Embryonic facial prominence (tissue), 1 donor: ENCODE measurements around the gene SCN9A.
"Not testable (repeated sequence)": the region's sequence is repeated elsewhere in the genome, so short reads cannot be mapped to it uniquely, and the experiment has no call there.

Experiments used
- DNase-seq: peaks from one replicate; pipeline ENCODE4 v3.0.0-alpha.2; 2016; ENCODE audit errors: extremely low spot score

Gene SCN9A

DNA sequence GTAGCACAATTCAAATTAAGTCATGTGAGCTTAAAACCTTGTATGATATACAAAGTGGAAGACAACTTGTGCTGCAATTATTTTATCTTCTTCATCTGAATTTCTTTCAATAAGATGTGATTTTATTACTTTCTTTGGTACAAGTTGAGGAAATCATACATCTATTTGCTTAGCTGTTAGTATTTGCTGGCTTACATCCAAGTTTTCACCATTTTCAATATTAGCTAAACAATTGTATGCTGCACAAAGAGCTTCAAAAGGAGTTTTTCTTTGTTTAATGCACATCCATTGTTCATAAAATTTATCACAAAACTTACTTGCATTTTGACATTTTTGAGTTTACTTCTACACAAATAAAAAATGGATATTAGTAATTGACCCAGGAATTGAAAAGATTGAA lies 40.9 kb downstream of the SCN9A start:
- no peak for DNase-seq

DNA sequence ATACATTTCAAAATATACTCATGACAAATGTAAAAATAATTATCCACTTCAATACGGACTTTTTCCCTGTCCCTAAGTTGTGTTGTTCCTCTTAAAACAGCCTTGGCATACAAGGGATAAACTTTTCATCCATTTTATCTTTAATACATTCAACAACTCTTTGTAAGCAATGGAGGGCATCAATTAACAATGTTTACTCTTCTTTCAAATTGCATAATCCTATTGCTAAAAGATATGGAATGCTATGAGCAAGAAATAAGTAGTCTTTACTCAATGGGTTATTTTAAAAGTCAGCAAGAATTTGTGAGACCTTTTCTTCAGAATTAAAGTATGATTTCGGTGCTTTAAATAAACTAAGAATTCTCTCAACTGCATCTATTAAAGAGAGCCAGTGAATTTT lies 41.9 kb downstream of the SCN9A start:
- no peak for DNase-seq

DNA sequence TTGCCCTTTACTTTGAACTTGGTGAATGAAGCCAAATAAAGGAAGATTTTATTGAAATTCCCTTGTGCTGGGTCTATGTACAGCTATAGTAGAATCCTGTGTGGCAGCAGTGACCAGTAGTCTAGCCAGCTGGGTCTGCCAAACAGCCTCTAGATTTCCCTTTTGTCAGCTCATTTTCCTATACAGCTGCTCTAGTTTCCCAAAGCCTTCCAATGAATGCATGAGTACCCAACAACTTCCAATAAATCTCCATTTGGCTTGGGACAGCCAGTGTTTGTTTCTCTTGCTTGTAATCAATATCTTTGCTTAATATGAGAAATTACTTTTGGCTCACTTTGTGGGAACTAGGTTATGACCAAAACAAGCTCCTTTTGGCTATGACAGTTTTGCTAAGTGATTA lies 43.6 kb downstream of the SCN9A start:
- DNase-seq = no peak

DNA sequence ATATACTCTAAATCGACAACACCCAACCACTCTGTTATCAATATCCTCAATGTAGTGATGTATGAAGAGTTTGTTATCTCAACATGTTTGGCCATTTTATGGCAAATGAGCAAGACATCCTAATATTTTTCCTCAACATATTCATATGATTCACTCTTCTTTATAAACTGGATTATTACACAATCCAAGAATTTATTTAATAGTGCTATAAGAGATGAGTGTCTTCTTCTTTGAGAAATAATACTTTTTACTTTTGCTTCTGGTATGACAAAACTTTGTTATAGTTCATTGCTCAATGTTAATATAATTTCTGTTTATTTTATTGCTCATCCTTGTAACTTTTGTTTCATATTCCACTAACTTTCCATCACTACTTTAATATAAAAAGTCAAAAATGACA lies 44.3 kb downstream of the SCN9A start:
- no peak for DNase-seq

DNA sequence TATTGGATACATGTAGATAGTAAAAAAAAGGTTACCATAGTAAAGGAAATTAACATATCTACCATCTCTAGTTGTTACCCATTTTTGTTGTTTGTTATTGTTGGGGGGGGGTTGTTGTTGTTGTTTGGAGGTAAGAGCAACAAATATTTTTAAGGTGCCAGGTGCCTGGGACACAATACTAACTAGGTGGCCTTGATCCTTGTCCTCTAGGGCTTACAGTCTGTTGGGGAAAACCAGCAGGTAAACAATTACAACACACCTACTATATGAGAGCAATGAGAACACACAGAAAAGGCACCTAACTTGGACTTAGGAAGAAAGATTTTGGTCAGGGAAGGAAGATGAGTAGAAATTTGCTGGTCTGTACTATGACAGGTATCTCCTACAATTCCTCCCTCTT lies 46.3 kb downstream of the SCN9A start:
- DNase-seq = no peak

DNA sequence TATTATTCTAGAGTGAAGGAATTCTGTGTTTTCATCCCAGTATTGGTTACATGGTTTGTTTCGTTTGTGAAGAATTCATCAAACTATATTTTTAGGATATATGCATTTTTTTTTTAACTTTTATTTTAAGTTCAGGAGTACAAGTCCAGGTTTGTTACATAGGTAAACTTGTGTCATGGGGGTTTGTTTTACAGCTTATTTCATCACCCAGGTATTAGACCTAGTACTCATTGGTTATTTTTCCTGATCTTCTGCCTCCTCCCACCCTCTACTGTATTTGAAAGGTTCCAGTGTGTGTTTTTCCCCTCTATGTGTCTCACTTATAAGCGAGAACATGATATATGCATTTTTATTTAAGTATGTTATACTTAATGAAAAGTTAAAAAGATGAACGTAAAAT lies 47.6 kb downstream of the SCN9A start:
- no peak for DNase-seq

DNA sequence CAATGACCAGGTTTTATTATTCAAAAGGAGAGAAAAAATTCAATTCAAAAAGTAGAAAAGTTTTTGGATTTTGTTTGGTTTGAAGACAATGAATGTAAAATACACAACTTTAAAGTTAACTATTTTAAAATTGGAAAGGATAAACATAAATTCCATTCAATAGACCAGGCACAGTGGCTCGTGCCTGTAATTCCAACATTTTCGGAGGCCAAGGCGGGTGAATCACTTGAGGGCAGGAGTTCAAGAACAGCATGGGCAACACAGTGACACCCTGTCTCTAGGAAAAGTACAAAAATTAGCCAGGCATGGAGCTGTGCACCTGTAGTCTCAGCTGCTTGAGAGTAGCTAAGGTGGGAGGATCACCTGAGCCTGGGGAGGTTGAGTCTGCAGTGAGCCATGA lies 54.7 kb downstream of the SCN9A start:
- no peak for DNase-seq

DNA sequence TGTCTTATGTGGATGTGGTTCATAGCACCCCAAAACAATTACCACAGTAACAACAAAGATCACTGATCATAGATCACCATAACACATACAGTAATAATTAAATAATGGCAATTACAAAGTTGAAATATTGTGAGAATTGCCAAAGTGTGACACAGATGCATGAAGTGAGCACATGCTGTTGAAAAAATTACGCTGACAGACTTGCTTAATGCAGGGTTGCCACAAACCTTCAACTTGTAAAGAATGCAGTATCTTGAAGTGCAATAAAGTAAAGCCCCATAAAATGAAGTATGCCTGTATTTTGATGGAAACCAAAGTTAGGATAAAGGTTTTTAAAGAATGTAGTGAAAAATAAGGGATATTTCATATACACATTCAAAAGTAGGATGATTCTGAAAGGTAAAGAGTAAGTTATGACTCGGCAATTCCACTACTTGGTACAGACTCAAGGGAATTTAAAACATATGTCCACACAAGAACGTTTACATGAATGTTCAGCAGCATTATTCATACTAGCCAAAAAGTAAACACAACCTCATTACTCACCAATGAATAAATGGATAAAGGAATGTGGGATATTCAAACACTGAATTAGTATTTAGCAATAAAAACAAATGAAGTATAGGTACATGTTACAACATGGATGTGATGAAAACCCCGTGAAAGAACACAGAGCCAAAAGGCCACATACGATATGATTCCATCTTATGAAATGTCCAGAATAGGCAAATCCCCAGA lies 61.6 kb downstream of the SCN9A start:
- DNase-seq = no peak

DNA sequence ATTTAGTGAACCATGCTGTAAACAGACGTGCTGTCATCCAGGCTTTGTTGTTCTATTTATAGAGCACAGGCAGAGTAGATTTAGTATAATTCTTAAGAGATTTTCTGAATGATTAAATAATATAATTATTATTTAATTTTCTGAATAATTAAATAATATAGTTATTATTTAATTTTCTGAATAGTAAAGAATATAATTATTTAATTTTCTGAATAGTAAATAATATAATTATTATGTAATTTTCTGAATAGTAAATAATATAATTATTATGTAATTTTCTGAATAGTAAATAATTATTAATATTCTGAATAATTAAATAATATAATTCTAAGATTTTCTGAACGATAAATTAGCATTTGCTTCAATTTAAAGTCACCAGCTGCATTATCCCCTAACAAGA lies 62.9 kb downstream of the SCN9A start:
- DNase-seq = not testable (repeated sequence)

DNA sequence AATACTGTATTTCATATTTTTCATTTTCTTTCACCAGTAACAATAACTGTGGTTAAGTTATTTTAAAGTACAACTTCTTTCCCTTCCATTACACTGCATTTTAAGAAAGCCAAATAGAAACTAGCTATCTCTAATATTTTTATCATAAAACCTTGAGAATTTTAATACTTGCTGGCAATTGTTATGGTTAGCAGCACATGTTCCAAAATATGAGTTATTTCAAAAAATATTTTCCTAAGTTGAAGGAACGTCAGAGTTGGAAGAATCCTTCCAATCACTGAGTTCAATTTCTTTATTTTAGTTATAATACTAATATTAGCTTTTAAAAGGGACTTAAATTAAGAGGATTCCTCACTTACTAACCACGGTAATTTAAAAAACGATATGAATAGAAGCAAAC lies 68.4 kb downstream of the SCN9A start:
- DNase-seq = no peak

DNA sequence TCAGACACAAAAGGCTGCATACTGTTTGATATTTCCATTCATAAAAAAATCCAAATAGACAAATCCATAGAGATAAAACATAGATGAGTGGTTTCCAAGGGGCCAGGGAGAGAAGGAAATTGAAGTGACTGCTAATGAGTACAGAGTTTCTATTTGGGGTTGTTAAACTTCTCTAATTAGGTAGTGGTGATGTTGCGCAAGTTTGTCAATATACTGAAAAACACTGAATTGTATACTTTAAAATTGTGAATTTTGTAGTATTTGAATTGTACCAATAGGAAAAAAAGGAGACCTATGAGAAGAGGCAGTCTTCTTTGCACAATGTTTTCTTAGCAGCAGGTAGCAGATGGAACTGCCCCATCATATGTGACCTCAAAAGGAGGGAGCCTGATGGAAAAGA lies 71.1 kb downstream of the SCN9A start:
- DNase-seq = no peak

DNA sequence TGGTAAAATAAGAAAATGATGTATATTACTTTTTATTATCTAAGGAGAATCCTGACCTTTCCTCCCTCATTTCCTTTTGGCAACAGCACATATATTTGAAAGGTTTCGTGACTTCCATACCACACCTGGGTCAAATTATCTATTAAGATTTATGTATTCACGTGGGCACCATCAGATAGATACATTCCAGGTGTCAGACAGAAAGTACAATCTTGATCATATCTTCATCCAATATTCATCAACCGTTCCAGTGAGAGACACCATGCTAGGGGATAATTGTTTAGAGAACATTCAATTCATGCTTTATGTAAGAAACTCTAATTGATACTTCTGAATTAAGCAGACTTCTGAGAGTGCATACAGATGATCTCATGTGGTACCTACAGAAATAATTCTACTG lies 73.7 kb downstream of the SCN9A start:
- DNase-seq = no peak

DNA sequence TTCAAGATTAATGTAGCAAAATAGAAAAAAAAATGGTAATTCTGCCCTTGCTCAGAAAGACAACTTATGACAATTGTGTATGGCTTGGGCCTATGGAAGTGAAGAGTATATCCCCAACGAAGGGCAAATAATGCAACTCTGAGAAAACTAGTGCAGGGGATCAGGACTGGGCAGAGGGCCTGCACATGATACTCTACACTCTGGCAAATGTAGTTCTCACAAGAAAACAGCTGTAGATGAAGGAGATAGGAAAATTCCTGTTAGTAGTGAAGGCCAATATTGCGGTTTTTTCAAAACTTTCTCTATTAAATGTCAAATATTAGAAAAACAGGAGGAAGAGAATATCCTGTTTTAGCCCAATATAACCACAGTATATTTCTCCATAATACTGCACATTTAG lies 77.8 kb downstream of the SCN9A start:
- no peak for DNase-seq

DNA sequence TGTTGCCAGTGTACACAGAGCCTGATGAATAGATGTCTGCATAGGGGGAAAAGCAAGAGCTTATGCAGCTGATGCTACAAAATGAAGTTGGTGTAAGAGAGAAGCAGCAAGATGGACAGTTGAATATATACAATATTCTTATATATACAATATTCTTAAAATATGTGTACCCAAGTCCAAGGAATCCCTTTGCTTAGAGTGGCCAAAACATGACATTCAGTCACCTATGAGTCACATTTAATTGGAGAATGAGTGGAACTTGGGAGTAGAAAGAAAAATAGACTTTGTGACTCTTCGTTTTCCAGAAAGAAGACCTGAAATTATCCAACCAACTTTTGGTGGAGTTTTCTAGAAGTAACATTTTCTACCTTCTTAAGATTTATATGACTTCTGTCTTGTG lies 81.8 kb downstream of the SCN9A start:
- DNase-seq = no peak

DNA sequence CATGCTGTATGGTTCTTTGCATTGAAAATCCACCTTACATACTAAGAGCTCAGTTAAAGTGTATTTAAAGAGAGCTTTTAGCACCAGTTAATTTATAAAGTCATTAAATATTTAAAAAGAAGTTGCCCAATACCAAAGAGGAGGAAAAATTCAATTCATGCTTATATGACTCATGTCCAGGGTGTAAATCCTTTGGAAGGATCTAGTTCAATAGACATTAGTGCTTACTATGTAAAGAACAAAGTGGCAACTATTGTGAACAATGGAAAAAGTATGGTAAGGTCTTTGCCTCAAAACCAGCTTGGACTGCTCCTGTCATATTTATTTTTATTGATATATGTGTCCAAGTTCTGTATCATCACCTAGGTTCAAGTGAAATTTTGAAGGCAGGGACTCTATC lies 90.5 kb downstream of the SCN9A start:
- no peak for DNase-seq

DNA sequence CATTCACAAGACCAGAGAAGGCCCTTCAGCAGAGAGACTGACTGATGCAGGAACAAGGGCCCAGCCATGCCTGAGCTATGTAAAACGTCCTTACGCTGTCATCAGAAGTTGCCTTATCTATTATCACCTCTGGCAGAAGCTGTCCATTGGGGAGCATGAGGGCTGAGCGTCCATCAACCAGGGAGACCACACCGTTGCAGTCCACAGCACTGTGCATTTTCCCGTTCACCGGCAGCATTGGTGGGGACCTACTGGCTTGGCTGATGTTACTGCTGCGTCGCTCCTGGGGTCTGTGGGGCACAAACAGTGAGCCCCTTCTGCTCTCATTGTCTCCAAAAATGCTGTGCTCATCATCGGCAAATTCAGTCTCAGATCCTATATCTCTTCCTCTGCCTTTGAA lies 91.4 kb downstream of the SCN9A start:
- no peak for DNase-seq

DNA sequence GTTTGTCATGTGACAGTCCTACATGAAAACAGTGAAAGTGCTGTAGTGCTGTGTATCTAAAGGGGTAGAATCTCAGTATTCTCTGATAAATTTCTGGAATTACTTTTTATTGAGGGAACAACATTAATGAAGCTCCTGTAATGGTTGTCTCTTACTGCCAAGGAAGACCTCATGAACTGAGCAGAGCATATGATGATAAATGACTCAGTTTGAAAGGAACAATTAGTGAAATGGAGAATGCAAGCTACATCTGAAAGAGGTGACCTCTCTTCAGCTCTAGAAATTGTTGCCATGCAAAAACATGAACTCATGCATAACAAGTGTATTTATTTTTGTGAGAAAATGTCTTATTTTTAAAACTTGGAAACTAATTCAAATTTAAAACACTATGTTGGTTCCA lies 93.6 kb downstream of the SCN9A start:
- DNase-seq = no peak

DNA sequence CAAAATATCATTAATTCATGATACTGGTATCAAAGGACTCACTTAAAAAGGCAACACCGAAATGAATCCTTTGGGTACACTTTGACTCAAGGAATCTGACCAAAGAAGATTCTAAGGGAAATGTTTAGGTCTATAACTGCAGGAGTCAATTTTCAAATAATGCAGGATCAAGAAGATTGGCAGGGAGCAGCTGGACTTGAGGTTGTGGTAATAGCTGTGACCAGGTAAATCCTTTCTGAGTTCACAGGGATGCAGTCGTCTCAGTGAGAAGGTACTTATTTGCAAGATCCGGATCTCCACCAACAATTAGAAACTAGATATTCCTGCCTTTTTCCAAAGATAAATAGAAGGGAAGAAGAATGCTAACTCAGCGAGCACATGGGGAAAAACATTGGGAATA lies 96.9 kb downstream of the SCN9A start:
- no peak for DNase-seq

DNA sequence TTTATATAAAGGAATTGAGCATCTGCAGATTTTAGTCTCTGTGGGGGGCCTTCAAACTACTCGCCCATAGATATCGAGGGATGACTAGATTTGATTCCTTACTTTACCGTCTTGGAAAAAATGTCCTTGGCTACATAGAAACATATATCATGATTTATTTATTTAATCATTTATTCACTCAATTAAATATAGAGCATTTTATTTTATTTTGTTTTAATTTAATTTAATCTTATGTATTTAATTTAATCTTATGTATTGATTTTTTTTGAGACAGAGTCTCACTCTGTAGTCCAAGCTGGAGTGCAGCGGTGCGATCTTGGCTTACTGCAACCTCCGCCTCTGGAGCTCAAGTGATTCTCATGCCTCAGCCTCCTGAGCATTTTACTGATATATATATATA lies 105.4 kb downstream of the SCN9A start:
- no peak for DNase-seq

DNA sequence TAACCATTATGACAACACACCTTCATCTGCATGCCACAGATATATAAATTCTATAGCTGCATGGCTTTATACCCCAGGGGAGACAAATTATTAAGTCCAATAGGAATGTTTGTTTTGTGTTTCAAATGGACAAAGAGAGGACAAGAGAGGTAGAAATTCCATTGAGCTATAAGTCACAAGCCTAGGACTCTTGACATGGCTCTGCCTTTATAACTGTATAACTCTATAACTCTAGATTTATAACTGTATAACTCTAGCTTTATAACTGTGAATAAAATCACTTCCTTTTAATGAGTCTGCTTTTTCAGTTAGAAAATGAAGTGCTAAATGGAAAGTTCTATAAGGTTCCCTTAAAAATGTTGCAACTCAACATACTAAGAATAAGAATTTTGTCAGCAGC lies 106.4 kb downstream of the SCN9A start:
- DNase-seq = no peak

DNA sequence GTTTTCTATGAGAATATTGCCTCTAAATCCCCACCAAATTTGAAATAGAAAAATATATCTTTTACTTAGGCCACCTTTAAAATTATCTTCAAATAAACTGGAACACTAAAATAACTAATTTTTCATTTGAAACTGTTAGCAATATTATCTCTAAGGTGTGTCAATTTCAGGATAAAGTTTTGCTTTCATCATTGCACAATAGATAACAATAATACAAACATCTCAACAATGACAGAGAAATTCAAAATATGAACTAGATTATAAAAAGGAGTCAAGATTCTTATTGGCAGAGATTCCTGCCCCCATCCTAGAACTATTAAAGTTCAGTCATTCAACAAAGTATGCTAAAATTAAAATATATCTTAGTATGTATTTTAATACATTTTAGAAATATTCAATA lies 117.9 kb downstream of the SCN9A start:
- no peak for DNase-seq

DNA sequence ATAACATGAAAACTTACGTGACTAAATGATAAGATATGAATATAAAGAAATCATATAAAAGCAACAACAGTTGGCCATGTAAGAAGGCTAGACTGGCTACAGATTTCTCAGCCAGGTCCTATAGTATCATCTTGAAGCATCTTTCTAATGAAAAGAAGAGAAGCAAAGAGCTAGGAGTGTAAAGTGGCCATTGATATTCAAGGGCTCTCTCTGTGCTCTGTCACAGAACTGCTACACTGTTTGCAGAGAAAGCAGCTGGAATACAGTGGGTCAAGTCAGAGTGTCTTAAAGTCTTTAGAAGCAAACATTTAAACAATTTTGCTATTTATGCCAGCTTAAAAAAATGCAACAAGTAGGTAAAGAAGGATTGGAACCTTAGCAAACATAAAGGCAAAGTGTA lies 118.8 kb downstream of the SCN9A start:
- no peak for DNase-seq

DNA sequence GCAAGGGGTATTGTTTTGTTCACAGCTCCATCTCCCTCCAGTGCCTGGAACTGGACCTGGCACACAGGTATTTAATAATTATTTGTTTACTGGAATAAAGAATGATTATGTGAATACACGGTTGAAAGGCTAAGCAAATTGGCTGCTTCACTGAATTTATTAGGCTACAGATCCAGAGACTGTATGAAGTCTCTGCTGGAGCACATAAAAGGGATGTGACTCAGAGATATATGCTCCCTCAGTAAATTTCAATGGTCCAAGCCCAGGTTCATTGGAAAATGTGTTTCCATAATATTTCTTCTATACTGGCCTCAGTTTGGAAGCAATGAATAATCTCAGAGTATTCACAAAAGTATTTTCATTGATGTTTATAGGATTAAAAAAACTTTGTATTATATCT lies 126.4 kb downstream of the SCN9A start:
- no peak for DNase-seq

DNA sequence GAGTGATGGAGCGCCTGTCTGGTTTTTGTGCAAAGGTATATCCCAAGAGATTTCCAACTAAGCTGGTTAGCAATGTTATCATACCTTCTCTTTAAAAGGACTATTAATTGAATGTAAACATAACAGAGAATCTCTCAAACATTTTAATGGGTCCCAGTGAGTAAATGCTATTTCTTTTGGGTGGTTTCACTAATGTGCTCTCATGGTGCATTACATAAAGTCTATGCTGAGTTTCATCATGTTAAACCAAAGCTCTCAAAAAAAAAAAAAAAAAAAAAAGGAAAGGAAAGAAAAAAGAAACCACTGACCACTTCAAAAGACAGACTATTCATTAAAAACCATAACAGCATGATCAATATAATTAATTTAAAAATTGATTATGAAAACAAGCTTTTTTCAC lies 128.8 kb downstream of the SCN9A start:
- DNase-seq = no peak
